NB4 (cell line): ENCODE measurements around the gene FAM163A.
"Not testable (repeated sequence)": the region's sequence is repeated elsewhere in the genome, so short reads cannot be mapped to it uniquely, and the experiment has no call there.

Experiments used
- CTCF ChIP-seq: IDR thresholded peaks from one replicate; pipeline ENCODE4 v1.5.1; 2012; ENCODE audit warnings: low read depth, low read length
- MAX ChIP-seq: IDR thresholded peaks from 2 replicates; pipeline ENCODE4 v1.6.1; 2011; ENCODE audit warnings: low read depth, low read length
- MYC ChIP-seq: IDR thresholded peaks from 2 replicates; pipeline ENCODE4 v1.6.1; 2011; ENCODE audit warnings: low read depth, low read length
- POLR2A ChIP-seq: IDR thresholded peaks from 2 replicates; pipeline ENCODE4 v1.6.1; 2011; ENCODE audit warnings: mild to moderate bottlenecking; ENCODE audit not compliant: insufficient read length; ENCODE audit errors: extremely low read depth

GRCh38 chr1:179836686-179837445, 93.8 kb downstream of the FAM163A start:
- not testable (repeated sequence) for TF ChIP-seq CTCF, MAX, POLR2A, MYC
